ENCODE data around the gene TULP1. TPM values are rescaled to one million over a fixed set of nuclear protein-coding genes. Genes with fewer than 3 reads are reported as not detected.
A peak's percentile ranks its signal among the peaks of the same experiment; 100 is the strongest.

TULP1 gene
- total and polyA plus RNA-seq, 2 donors from 2014 or later = not detected

GRCh38 chr6:35473850-35474130, 38.9 kb downstream of the TULP1 start:
- H3K36me3 ChIP-seq (ENCODE audit: control insufficient read depth in 2 of 3, insufficient read depth in 3 of 3, low read length in 3 of 3) = peaks cover 0 to 18% (median 7%) of the 10 kb centered on the region in 3 donors
- H3K27ac ChIP-seq (ENCODE audit: low read depth in 2 of 2, low read length in 2 of 2) = no peak overlapping the region
- no peaks in the 10 kb centered on the region for H3K9me3 ChIP-seq (ENCODE audit: control insufficient read depth in 2 of 3, insufficient read depth in 1 of 3, low read length in 3 of 3)
- FAIRE-seq (no peak), DNase-seq (no peak)
- H3K27me3 ChIP-seq (ENCODE audit: control insufficient read depth, insufficient read depth, low read length) = no peaks in the 10 kb centered on the region
- TF ChIP-seq CTCF (IDR thresholded peaks at IDR 0.05; ENCODE audit: borderline replicate concordance, extremely low read depth, insufficient read depth) = no peak
- intact Hi-C loops (cut with DNase I) = no loop called here
- H3K9ac ChIP-seq (ENCODE audit: low read length in 3 of 3) = no peak overlapping the region
- H3K4me3 ChIP-seq (ENCODE audit: low read length in 3 of 3) = no peak overlapping the region
- H3K4me1 ChIP-seq (ENCODE audit: control insufficient read depth in 2 of 3, insufficient read depth in 2 of 3, low read depth in 1 of 3, low read length in 3 of 3) = peaks cover 3 to 9% (median 8%) of the 10 kb centered on the region in 3 donors

GRCh38 chr6:35473075-35473849, 39.4 kb downstream of the TULP1 start:
- peaks cover 0 to 18% (median 7%) of the 10 kb centered on the region in 3 donors for H3K36me3 ChIP-seq (ENCODE audit: control insufficient read depth in 2 of 3, insufficient read depth in 3 of 3, low read length in 3 of 3)
- H3K4me3 ChIP-seq (ENCODE audit: low read length in 3 of 3) = no peak overlapping the region
- H3K4me1 ChIP-seq (ENCODE audit: control insufficient read depth in 2 of 3, insufficient read depth in 2 of 3, low read depth in 1 of 3, low read length in 3 of 3) = peaks cover 3 to 9% (median 8%) of the 10 kb centered on the region in 3 donors
- no peak for TF ChIP-seq CTCF (IDR thresholded peaks at IDR 0.05; ENCODE audit: borderline replicate concordance, extremely low read depth, insufficient read depth)
- H3K9ac ChIP-seq (ENCODE audit: low read length in 3 of 3) = no peak overlapping the region
- intact Hi-C loops (cut with DNase I) = no loop called here
- H3K27me3 ChIP-seq (ENCODE audit: control insufficient read depth, insufficient read depth, low read length) = no peaks in the 10 kb centered on the region
- FAIRE-seq (no peak), DNase-seq (no peak)
- H3K27ac ChIP-seq (ENCODE audit: low read depth in 2 of 2, low read length in 2 of 2) = no peak overlapping the region
- no peaks in the 10 kb centered on the region for H3K9me3 ChIP-seq (ENCODE audit: control insufficient read depth in 2 of 3, insufficient read depth in 1 of 3, low read length in 3 of 3)

- peaks cover 0 to 18% (median 7%) of the 10 kb centered on the region in 3 donors for H3K36me3 ChIP-seq (ENCODE audit: control insufficient read depth in 2 of 3, insufficient read depth in 3 of 3, low read length in 3 of 3)
- TF ChIP-seq CTCF (IDR thresholded peaks at IDR 0.05; ENCODE audit: borderline replicate concordance, extremely low read depth, insufficient read depth) = no peak
- FAIRE-seq (no peak), DNase-seq (no peak)
- peaks cover 3 to 14% (median 12%) of the 10 kb centered on the region in 3 donors for H3K4me1 ChIP-seq (ENCODE audit: control insufficient read depth in 2 of 3, insufficient read depth in 2 of 3, low read depth in 1 of 3, low read length in 3 of 3)
- H3K27me3 ChIP-seq (ENCODE audit: control insufficient read depth, insufficient read depth, low read length) = no peaks in the 10 kb centered on the region
- peak overlapping the region in 1 of 2 donors; percentile 29 for H3K27ac ChIP-seq (ENCODE audit: low read depth in 2 of 2, low read length in 2 of 2)
- no peak overlapping the region for H3K4me3 ChIP-seq (ENCODE audit: low read length in 3 of 3)
- intact Hi-C loops (cut with DNase I) = no loop called here
- H3K9me3 ChIP-seq (ENCODE audit: control insufficient read depth in 2 of 3, insufficient read depth in 1 of 3, low read length in 3 of 3) = no peaks in the 10 kb centered on the region
- H3K9ac ChIP-seq (ENCODE audit: low read length in 3 of 3) = no peak overlapping the region
Observed at GRCh38 chr6:35471836-35472345, 40.8 kb downstream of the TULP1 start.
